GM18505 (cell line): ENCODE measurements around the gene ELL2.
"Not testable (repeated sequence)": the region's sequence is repeated elsewhere in the genome, so short reads cannot be mapped to it uniquely, and the experiment has no call there.

Source experiments
- ATAC-seq: cut with Tn5 transposase; IDR thresholded peaks from one replicate; pipeline ENCODE4 v1.9.1; 2021; ENCODE audit not compliant: unreplicated experiment
- POLR2A ChIP-seq: IDR thresholded peaks from 4 replicates; pipeline ENCODE4 v1.6.1; 2011; ENCODE audit warnings: borderline replicate concordance; ENCODE audit not compliant: insufficient read depth, insufficient read length; ENCODE audit errors: extremely low read depth

The ELL2 gene

DNA sequence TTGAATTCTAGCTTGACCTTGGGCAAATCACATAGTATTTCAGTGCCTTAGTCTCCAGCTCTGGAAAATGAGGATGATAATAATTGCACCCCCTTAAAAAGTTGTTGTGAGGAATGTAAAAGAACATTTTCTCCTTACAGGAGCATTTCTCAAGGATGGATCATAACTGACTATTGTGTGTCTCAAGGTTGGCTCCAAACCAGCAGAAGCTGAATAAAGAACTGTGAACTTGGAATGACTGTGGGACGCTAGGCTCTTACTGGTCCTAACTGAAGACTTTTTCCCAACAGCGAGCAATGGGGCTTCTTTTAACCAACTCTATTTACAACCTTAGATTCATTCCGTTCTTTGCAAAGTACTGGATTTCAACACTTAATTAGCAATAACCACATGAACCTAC, 113.0 kb downstream of the ELL2 start:
- no peak for ATAC-seq
- no peak for TF ChIP-seq POLR2A

DNA sequence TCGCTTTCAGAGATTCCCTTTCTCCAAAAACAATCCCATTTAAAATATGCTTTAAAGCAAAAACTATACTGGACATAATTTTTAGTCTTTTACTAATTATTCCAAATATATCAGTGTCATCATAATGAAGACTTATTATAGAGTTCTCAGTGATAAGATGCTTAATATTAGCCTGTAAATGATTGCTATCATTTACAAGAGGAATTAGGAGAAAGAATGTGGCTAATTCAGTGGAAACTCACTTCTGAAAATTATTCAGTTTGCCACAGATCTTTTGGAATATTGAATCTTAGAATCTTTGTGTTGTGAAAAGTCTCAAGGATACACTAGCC, 114.4 kb downstream of the ELL2 start:
- no peak for ATAC-seq

DNA sequence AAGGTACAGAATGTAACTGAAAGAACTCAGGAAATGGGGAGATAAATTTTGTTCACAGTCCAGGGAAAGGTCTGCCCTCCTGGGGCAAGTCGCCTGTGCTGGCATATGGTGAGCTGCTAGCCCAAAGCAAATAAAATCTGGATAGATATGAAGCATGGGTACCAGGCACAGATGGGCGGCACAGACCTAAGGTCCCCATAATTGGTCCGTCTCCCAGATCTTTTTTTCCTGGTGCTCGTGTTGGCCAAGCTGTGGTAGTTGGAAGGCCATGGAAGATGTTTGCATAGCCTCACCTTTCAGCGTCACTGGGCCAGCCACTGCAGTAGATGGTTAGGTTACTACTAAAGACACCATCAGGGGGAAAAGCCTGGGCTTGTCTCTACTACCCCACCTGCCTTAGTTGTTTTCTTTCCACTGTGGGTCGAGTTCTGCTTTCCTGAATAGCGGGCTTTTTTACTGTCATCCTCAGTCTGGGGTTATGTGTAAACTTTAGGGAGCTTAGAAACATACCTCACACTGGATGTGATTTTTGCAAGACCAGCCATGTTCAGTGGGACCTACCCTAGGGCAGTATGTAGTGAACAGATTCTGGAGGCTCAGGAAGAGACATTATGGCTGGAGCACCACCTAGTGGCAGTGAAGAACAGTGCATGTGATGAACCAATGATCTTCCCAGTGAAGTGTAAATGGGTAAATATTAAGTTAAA, 114.9 kb downstream of the ELL2 start:
- TF ChIP-seq POLR2A, result no peak
- ATAC-seq, result no peak

More for the DNA sequence above, 114.4 kb downstream of the ELL2 start:
- TF ChIP-seq POLR2A, result no peak

DNA sequence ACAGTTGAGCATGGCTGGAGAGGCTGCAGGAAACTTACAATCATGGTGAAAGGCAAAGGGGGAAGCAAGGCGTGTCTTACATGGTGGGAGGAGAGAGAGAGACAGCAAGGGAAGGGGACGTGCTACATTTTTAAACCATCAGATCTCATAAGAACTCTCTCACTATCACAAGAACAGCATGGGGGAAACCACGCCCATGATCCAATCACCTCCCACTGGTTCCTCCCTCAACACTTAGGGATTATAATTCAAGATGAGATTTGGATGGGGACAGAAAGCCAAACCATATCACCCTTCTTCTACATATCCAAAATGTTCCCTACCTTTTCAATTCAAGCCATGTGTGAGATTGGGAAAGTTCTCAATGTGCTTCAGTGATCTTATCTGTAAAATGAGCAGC, 116.3 kb downstream of the ELL2 start:
- no peak for ATAC-seq
- no peak for TF ChIP-seq POLR2A

DNA sequence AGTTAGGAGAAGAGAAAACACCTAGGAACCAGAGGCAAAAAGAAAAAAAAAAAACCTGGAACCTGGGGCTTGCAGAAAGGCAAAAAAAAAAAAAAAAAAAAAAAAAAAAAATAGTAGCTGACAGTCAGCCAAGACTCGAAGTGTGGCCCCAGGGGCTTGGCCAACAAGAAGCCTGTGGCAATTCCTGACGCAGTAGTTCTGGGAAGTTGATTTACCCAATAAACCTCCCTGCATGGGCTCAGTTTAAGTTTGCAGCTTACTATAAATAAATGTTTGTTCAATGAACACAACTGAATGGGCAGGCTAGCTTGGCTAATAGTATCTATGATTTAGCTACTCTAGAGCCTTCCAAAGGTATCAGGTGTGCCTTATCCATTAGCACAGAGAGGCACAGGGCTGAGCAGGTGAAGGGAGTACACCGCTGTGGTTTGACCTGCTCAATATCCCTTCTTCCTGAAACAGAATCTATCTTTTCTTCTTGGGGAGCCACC, 117.9 kb downstream of the ELL2 start:
- no peak for TF ChIP-seq POLR2A
- no peak for ATAC-seq

DNA sequence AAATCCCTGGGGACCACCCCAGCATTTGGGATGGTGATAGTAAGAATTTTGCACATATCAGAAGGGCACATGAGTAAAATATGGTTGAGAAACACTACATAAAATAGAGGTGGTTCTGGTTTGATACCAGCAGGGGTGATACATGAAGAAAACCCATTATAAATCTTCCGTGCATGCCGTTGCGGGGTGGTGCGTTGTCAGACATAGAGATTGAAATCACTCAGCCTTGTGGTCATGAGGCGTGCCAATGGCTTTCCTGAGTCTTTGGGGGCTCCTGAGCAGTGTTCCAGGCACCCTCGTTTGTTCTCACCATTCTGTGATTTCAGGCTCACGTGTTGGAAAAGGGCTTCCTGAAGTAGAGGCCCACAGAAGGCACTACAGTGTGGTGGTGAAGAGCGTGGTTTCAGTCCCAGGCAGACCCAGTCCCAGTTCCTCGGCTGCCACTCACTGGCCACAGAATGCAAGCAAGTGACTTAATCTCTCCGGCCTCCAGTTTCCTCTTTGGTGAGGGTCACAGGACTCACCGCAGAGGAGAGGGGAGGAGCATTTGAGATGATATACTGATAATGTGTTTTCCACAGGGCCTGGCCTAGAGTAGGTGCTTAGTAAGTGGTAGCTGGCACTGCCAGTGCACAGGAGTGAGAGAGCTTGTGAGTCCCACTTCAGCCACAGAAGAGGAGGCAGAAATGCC, 118.7 kb downstream of the ELL2 start:
- peak; percentile 11 for TF ChIP-seq POLR2A
- ATAC-seq, result peak; percentile 90

DNA sequence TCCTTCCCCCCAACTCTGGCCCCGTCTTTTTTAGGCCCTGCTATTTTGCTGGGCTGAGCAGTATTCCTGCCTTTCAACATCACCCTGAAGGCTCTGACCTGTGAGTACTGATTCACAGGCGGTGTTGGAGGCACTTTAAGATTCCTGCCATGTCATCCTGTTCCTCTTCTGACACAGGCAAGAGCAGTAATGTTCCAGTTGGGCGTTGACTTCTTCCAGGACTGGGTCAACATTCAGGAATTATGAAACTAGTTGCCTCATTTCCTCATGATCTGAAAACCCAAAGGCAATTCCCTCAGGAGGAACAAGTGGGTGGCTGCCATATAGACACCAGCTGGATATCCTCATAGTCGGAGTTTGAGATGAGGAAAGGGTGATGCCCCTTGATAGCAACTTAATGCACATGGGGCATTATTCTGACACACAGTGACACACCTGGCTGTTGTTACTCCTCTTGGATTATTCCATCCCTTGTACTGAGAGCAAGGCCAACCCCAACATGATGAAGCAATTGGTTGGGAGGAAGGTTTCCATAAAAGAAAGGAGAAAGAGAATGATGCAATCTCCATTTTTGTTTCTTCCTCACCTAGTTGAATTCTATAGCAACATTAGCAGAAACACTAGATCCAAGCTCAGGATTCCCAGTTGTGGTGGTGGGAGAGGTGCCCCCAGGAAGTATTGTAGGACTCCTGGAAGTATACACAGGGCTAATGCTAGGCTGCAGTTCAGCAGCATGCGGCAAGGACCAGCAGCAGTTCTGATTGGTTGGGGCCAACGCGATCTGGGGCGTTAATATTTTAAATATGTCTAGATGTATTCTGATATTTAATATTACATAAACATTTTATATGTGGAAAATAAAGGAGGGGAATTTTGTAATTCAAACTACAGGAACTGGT, 119.5 kb downstream of the ELL2 start:
- no peak for TF ChIP-seq POLR2A
- no peak for ATAC-seq

DNA sequence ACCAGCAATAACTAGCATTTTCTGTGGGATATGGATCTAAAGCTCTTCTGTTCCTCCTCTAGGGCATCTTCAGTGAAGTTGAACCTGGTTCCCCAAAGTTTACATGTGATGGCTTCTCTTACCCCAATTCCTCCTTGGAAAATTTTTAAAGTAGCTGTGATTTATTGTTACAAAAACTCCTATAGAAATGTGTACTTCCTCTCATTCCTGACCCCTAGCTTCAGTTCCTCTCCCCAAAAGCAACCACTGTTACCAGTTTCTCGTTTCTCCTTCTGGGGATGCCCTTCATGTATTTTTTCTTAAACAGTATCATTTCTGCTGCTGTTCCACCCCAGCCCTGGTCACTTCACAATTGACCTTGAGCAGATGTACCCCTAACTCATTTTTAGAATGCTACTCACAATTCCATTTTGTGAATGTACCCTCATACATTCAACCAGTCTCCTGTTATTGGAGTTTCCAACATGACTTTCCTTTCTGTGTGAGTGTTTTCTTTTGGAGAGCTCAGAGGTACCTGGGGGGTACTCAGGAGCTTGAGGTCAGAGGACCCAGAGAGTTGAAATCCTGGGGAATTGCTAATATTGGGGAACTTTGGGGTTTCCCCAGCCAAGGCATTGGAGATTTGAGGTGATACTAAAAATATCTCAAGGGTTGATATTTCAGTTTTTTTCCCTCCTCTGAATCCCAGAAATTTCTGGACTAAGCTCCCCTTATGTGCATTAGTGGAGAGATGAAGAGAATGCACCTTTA, 120.5 kb downstream of the ELL2 start:
- no peak for TF ChIP-seq POLR2A

DNA sequence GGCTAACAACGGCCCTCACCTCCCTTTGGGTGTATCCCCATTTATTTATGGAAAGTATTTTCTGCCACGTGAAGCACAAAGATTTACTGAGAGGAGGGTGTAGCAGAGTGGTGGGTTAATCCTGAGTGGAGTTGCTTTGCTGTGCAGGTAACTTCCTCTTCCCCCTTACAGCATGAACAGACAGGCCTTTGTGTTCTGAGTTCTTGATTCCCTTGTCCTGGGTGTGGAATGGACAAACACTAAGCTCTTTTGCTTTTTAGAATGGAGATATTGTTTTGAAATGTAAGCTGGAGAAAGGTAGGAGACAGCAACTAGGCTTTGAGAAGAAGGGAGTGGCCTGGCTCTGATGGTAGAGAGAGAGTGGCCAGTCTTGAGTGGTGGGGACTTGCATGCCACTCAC, 122.0 kb downstream of the ELL2 start:
- ATAC-seq, result no peak
- no peak for TF ChIP-seq POLR2A

More for the DNA sequence above, 120.5 kb downstream of the ELL2 start:
- no peak for ATAC-seq

DNA sequence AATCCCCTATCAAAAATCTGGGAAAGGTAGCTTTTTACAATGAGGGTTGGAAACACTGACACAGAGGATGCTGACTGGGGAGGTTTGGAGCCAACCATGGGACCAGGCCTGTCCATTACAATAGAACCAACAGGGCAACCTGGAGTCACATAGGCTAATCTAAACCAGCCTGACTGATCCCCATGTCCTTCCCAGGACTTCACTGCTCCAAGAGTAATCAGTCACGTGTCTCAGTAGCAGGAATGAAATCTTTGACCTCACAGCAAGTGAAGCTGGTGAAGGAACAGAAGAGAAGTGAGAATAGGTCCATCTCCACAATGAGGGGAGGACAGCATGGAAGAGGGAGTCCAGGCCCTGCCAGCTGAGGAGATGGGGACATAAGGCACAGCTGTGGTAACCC, 123.1 kb downstream of the ELL2 start:
- TF ChIP-seq POLR2A, result no peak
- no peak for ATAC-seq

DNA sequence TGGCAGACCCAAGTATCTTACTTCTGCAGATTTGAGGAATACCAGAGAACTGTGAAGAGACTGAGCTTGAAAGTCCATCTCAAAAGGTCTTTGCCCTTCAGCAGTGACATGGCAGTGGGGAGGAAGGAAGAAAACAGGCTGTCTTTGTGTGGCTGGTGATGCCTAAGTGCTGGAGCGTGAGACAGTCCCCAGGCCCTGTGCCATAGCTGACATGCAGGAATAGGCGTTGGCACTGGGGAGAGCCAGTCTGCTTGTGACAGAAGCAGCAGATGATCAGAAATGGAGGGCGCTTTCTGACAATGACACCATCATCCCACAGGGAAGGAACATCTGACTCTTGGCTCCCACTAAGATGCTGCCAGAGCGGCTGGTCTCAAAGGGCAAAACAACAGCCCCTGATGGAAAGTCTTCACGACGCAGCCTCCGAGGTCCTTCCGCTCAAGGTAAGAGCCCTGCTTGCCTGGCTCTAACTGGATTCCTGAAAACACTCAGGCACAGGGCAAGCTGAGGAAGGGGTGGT, 123.6 kb downstream of the ELL2 start:
- no peak for TF ChIP-seq POLR2A
- no peak for ATAC-seq

DNA sequence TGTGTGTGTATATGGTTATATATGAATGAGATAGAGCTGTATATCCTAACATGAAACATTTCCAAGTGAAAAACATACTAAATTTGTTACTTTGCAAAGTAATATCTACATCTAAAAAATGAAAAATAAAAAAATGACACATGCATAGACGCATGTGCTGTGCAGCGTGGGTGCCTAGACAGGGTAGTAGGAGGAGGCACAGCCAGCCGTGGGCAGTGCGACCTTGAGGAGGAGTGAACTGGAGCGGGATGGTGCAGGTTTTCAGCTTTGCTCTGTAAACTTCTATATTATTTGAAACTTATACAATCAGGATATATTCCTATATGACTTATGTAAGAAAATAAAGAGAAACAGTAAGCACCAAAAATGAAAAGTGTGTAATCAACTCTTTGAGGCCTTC, 124.2 kb downstream of the ELL2 start:
- TF ChIP-seq POLR2A, result no peak
- no peak for ATAC-seq

DNA sequence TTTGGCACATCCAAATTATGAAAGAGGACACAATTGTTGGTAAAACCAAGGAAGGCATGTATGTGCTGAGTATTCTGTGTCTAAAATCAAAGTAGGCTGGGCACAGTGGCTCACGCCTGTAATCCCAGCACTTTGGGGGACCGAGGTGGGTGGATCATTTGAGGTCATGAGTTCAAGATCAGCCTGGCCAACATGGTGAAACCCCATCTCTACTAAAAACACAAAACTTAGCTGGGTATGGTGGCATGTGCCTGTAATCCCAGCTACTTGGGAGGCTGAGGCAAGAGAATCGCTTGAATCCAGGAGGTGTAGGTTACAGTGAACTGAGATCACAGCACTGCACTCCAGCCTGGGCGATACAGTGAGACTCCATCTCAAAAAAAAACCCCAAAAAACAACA, 124.7 kb downstream of the ELL2 start:
- ATAC-seq, result not testable (repeated sequence)
